H1 (cell line): ENCODE results near the gene PITX1.

Experiments used
- ASH2L ChIP-seq: fragments of 200-600, 300-600 bp; sonication (generic); IDR thresholded peaks from one replicate; pipeline ENCODE4 v1.7.1; 2017; ENCODE audit warnings: low read length
- ATF2 ChIP-seq: IDR thresholded peaks from 2 replicates; pipeline ENCODE4 v1.6.1; 2012; ENCODE audit warnings: low read length, inconsistent platforms
- CHD2 ChIP-seq: IDR thresholded peaks from 2 replicates; pipeline ENCODE4 v1.6.1; 2012; ENCODE audit warnings: low read length, improper control_type of control experiment
- EP300 ChIP-seq, 2 experiments: IDR thresholded peaks; 1 replicate in 1 of 2; 2 replicates in 1 of 2; pipeline ENCODE4 v1.6.1; 2011 to 2012; ENCODE audit warnings: low read depth in 2 of 2, low read length in 2 of 2, mild to moderate bottlenecking in 2 of 2, borderline replicate concordance in 1 of 2, inconsistent platforms in 1 of 2, moderate library complexity in 1 of 2
- EZH2 ChIP-seq: fragments of 200-600 bp; sonication (generic); IDR thresholded peaks from 2 replicates; pipeline ENCODE4 v1.7.1; 2012; ENCODE audit warnings: low read depth, mild to moderate bottlenecking, moderate library complexity, low read length, inconsistent platforms; ENCODE audit not compliant: severe bottlenecking
- JUN ChIP-seq: IDR thresholded peaks from 2 replicates; pipeline ENCODE4 v1.6.1; 2011; ENCODE audit warnings: low read depth, mild to moderate bottlenecking, improper control_type of control experiment, low read length
- NANOG ChIP-seq: IDR thresholded peaks from 2 replicates; pipeline ENCODE4 v1.6.1; 2011; ENCODE audit warnings: low read length, low read depth, mild to moderate bottlenecking, inconsistent platforms; ENCODE audit not compliant: insufficient read depth, poor library complexity, severe bottlenecking
- TAF1 ChIP-seq: IDR thresholded peaks from 2 replicates; pipeline ENCODE4 v1.6.1; 2011; ENCODE audit warnings: mild to moderate bottlenecking, low read depth, low read length
- YY1 ChIP-seq: IDR thresholded peaks from 2 replicates; pipeline ENCODE4 v1.6.1; 2011; ENCODE audit warnings: low read depth, mild to moderate bottlenecking, low read length
- TF ChIP-seq, protein P1 (sequence below), 3 experiments: IDR thresholded peaks; 1 replicate in 2 of 3; 2 replicates in 1 of 3; pipeline versions ENCODE4 v1.5.1 to v1.6.1; 2011; ENCODE audit warnings: low read length in 3 of 3, mild to moderate bottlenecking in 3 of 3, inconsistent platforms in 2 of 3, low read depth in 1 of 3, moderate library complexity in 1 of 3; ENCODE audit not compliant: insufficient read depth in 1 of 3; ENCODE audit errors: control extremely low read depth in 1 of 3

GRCh38 chr5:135061001-135061400 lies 27.0 kb upstream of the PITX1 start:
- TF ChIP-seq JUN (no peak), EZH2 (no peak), CHD2 (no peak), YY1 (no peak), NANOG (no peak), ATF2 (no peak), ASH2L (no peak), TAF1 (no peak), EP300 (IDR thresholded peaks at IDR 0.05; ENCODE audit: borderline replicate concordance in 1 of 2, low read depth in 2 of 2, low read length in 2 of 2) (no peak)
- TF ChIP-seq, protein P1, sequence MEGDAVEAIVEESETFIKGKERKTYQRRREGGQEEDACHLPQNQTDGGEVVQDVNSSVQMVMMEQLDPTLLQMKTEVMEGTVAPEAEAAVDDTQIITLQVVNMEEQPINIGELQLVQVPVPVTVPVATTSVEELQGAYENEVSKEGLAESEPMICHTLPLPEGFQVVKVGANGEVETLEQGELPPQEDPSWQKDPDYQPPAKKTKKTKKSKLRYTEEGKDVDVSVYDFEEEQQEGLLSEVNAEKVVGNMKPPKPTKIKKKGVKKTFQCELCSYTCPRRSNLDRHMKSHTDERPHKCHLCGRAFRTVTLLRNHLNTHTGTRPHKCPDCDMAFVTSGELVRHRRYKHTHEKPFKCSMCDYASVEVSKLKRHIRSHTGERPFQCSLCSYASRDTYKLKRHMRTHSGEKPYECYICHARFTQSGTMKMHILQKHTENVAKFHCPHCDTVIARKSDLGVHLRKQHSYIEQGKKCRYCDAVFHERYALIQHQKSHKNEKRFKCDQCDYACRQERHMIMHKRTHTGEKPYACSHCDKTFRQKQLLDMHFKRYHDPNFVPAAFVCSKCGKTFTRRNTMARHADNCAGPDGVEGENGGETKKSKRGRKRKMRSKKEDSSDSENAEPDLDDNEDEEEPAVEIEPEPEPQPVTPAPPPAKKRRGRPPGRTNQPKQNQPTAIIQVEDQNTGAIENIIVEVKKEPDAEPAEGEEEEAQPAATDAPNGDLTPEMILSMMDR (IDR thresholded peaks at IDR 0.05; ENCODE audit: control extremely low read depth in 1 of 3, insufficient read depth in 1 of 3, low read depth in 1 of 3, low read length in 3 of 3): no peak
